ENCODE results near the gene ACAA2.

DNA sequence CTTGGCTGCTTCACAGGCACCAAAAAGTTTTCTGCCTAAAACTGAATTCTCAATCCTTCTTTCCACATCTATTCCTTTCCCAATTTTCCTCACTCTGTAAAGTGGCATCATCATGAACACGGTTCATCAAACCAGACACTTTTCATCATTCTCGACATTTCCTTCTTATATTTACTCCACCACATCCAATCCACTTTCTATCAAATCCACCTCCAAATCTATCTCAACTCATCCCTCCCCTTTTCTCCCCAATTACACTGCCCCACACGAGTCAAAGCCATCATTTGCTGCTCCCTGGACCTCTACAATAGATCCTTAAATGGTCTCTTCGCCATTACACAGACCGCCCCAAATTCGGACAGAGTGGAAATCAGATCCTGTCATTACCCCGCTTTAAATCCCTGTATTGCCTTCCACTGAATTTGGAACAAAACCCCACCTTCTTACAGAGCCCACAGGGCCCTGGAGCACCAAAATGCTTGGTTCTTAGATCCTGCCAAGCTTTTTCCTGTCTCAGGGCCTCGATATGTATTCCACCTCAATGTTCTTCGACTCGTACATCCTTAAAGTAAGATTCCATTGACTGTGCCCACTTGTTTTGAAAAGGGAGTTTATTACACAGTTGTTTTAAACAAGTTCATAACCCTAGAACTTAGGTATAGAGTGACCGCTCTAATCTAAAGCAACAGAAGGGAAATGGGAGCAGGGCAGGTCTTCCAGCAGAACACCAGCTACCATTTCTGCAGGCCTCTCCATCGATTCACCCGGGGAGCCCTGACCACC is 856 bp downstream of the ACAA2 start:
- TF ChIP-seq, protein P1, sequence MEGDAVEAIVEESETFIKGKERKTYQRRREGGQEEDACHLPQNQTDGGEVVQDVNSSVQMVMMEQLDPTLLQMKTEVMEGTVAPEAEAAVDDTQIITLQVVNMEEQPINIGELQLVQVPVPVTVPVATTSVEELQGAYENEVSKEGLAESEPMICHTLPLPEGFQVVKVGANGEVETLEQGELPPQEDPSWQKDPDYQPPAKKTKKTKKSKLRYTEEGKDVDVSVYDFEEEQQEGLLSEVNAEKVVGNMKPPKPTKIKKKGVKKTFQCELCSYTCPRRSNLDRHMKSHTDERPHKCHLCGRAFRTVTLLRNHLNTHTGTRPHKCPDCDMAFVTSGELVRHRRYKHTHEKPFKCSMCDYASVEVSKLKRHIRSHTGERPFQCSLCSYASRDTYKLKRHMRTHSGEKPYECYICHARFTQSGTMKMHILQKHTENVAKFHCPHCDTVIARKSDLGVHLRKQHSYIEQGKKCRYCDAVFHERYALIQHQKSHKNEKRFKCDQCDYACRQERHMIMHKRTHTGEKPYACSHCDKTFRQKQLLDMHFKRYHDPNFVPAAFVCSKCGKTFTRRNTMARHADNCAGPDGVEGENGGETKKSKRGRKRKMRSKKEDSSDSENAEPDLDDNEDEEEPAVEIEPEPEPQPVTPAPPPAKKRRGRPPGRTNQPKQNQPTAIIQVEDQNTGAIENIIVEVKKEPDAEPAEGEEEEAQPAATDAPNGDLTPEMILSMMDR (IDR thresholded peaks at IDR 0.05): no peak
- TF ChIP-seq POLR2A (IDR thresholded peaks at IDR 0.05): no peak

All from prostate gland (tissue), 2 donors.